ENCODE measurements around the gene RTN4R. TPM values are rescaled to one million over a fixed set of nuclear protein-coding genes. Genes with fewer than 3 reads are reported as not detected.

RTN4R gene
- total and polyA plus RNA-seq, 9 of the 15 experiments (the other 6 are each of a cell fraction or from before 2014, with no cell fraction given) = 0.04 to 2.8 (median 1.4) TPM; not detected in 3

DNA sequence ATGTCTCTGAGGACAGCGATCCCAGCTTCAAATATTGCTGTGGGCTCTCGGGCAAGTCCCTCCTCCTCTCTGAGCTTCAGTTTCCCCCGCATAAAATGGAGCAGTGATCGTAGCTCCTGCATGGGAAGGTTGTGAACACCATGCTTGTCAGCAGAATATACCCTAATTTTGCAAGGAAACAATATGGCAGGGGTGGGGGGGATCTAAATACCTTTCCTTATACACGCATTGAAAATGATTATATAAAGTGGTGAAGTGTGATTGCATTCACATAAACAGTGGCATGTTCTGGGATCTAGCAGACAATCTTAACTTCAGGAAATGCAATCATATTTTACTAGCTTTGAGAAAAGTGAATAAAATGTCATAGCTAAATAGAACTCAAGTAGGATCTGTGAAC is 24.0 kb upstream of the RTN4R start (continued):
- TF ChIP-seq, protein P1, sequence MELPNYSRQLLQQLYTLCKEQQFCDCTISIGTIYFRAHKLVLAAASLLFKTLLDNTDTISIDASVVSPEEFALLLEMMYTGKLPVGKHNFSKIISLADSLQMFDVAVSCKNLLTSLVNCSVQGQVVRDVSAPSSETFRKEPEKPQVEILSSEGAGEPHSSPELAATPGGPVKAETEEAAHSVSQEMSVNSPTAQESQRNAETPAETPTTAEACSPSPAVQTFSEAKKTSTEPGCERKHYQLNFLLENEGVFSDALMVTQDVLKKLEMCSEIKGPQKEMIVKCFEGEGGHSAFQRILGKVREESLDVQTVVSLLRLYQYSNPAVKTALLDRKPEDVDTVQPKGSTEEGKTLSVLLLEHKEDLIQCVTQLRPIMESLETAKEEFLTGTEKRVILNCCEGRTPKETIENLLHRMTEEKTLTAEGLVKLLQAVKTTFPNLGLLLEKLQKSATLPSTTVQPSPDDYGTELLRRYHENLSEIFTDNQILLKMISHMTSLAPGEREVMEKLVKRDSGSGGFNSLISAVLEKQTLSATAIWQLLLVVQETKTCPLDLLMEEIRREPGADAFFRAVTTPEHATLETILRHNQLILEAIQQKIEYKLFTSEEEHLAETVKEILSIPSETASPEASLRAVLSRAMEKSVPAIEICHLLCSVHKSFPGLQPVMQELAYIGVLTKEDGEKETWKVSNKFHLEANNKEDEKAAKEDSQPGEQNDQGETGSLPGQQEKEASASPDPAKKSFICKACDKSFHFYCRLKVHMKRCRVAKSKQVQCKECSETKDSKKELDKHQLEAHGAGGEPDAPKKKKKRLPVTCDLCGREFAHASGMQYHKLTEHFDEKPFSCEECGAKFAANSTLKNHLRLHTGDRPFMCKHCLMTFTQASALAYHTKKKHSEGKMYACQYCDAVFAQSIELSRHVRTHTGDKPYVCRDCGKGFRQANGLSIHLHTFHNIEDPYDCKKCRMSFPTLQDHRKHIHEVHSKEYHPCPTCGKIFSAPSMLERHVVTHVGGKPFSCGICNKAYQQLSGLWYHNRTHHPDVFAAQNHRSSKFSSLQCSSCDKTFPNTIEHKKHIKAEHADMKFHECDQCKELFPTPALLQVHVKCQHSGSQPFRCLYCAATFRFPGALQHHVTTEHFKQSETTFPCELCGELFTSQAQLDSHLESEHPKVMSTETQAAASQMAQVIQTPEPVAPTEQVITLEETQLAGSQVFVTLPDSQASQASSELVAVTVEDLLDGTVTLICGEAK (IDR thresholded peaks at IDR 0.05) = no peak
- TF ChIP-seq, protein P1 (CRISPR knock-in tag; IDR thresholded peaks at IDR 0.05) = no peak
- TF ChIP-seq TSC22D4 (tag; IDR thresholded peaks at IDR 0.05) (0 out of 2 replicates have a peak, but pooled peaks have one; percentile 5), THRB (CRISPR knock-in tag; conservative IDR thresholded peaks at IDR 0.05) (0 out of 2 replicates have a peak, but pooled peaks have one; percentile 12), HIVEP1 (CRISPR knock-in tag; IDR thresholded peaks at IDR 0.05) (peak; percentile 76), ZNF311 (CRISPR knock-in tag; IDR thresholded peaks at IDR 0.05) (0 out of 2 replicates have a peak, but pooled peaks have one; percentile 21), FOXA3 (CRISPR knock-in tag; conservative IDR thresholded peaks at IDR 0.05 in 1 of 2, IDR thresholded peaks at IDR 0.05 in 1 of 2) (0 out of 4 replicates have a peak, but pooled peaks of 1 of the 2 experiments have one; percentile 9)

Measured in K562 (cell line).